ENCODE measurements around the gene RSRC1. TPM values are rescaled to one million over a fixed set of nuclear protein-coding genes. Genes with fewer than 3 reads are reported as not detected.

RSRC1 gene
- total RNA-seq, 1 donor from 2014 or later, result 38.9 TPM

GRCh38 chr3:158568784-158569183 lies 458.9 kb downstream of the RSRC1 start:
- intact Hi-C loops (cut with micrococcal nuclease), result no loop called here

GRCh38 chr3:158569794-158570193 lies 459.9 kb downstream of the RSRC1 start:
- intact Hi-C loops (cut with micrococcal nuclease), result loop anchor here (5.0 kb wide), 3 partner anchors 73 to 472 kb away; partner anchors contain the start of genes GFM1 and RSRC1

GRCh38 chr3:158570999-158571702 lies 461.3 kb downstream of the RSRC1 start, which contains the start of gene MLF1:
TSS of gene MLF1 (plus strand) at chr3:158571194. CDS start at chr3:158571301, 107 bp downstream.
- intact Hi-C loops (cut with micrococcal nuclease), result loop anchor here (5.0 kb wide), 3 partner anchors 71 to 474 kb away; partner anchors contain the start of genes GFM1 and RSRC1

GRCh38 chr3:158571969-158572765 lies 462.3 kb downstream of the RSRC1 start:
- intact Hi-C loops (cut with micrococcal nuclease), result loop anchor here (5.0 kb wide), 3 partner anchors 70 to 475 kb away; partner anchors contain the start of genes GFM1 and RSRC1

- intact Hi-C loops (cut with micrococcal nuclease), result loop anchor here (5.0 kb wide), 3 partner anchors 70 to 475 kb away; partner anchors contain the start of genes GFM1 and RSRC1
Observed at GRCh38 chr3:158572766-158573060, 462.8 kb downstream of the RSRC1 start.

- intact Hi-C loops (cut with micrococcal nuclease), result loop anchor here (5.0 kb wide), 3 partner anchors 69 to 476 kb away; partner anchors contain the start of genes GFM1 and RSRC1
Observed at GRCh38 chr3:158573714-158574113, 463.8 kb downstream of the RSRC1 start.

- intact Hi-C loops (cut with micrococcal nuclease), result loop anchor here (5.0 kb wide), 3 partner anchors 68 to 477 kb away; partner anchors contain the start of genes GFM1 and RSRC1
Observed at GRCh38 chr3:158574646-158575045, 464.8 kb downstream of the RSRC1 start.

- intact Hi-C loops (cut with micrococcal nuclease), result no loop called here
Observed at GRCh38 chr3:158590223-158590622, 480.3 kb downstream of the RSRC1 start.

Other genes starting within 250 kb of the RSRC1 start
- gene SHOX2, start 3.7 kb upstream of the RSRC1 start, total RNA-seq, result not detected in 2 replicates

Data from T-helper 1 cell treated with Interleukin-12 subunit alpha and Interleukin-12 subunit beta and Interleukin-4 antibody, amounts not matched to agents 30 ng/mL and 1 ng/mL, for 36 hours (primary cell).